Occipital lobe (tissue), 1 donor: ENCODE results near the gene TPMT. TPM values are rescaled to one million over a fixed set of nuclear protein-coding genes. Genes with fewer than 3 reads are reported as not detected.

ENCODE experiments used
- total RNA-seq: library from RNA; depleted of rRNA; stranded (reverse); fragments of >200 nt; gene quantifications from one replicate; pipeline ENCODE4 v1.2.3, GENCODE V29; 2014

TPMT gene
- total RNA-seq, 1 donor from 2014 or later = 7.8 TPM

Other genes starting within 250 kb of the TPMT start
- gene KIF13A, start 167.4 kb downstream of the TPMT start, total RNA-seq = 27.8 TPM
- gene NHLRC1, start 32.4 kb downstream of the TPMT start, total RNA-seq = 2.8 TPM
- 47.4 TPM for gene KDM1B, start 345 bp upstream of the TPMT start, total RNA-seq
- gene DEK, start 109.5 kb upstream of the TPMT start, total RNA-seq = 127 TPM
- 3.1 TPM for gene RNF144B, start 232.3 kb upstream of the TPMT start, total RNA-seq